GM18519 (cell line): Measurements from ENCODE around the gene SNRNP25.
A peak's percentile ranks its signal among the peaks of the same experiment; 100 is the strongest.

Experiments
- ATAC-seq: cut with Tn5 transposase; IDR thresholded peaks from one replicate; pipeline ENCODE4 v1.9.1; 2021; ENCODE audit warnings: mild to moderate bottlenecking, moderate library complexity; ENCODE audit not compliant: unreplicated experiment, low FRiP score

Gene SNRNP25

GRCh38 chr16:75580-76501 lies 22.2 kb downstream of the SNRNP25 start:
- no peak for ATAC-seq

GRCh38 chr16:76535-77272 lies 23.1 kb downstream of the SNRNP25 start:
- ATAC-seq, result no peak

GRCh38 chr16:77273-77806 lies 23.7 kb downstream of the SNRNP25 start:
- peak; percentile 15 for ATAC-seq

GRCh38 chr16:77807-78443 lies 24.3 kb downstream of the SNRNP25 start, which contains the start of gene MPG:
Gene MPG, plus strand, starts transcription at chr16:78225. Its CDS starts 85 bp downstream, at chr16:78310.
- peak; percentile 35 for ATAC-seq

- peak; percentile 19 for ATAC-seq
Measured at GRCh38 chr16:78444-79150, 25.0 kb downstream of the SNRNP25 start.

GRCh38 chr16:79151-80054 lies 25.8 kb downstream of the SNRNP25 start:
- no peak for ATAC-seq

GRCh38 chr16:83060-83603 lies 29.5 kb downstream of the SNRNP25 start:
- no peak for ATAC-seq

- no peak for ATAC-seq
Measured at GRCh38 chr16:83781-84615, 30.4 kb downstream of the SNRNP25 start.

- ATAC-seq, result no peak
Measured at GRCh38 chr16:84718-85406, 31.2 kb downstream of the SNRNP25 start.

GRCh38 chr16:85407-85782 lies 31.8 kb downstream of the SNRNP25 start:
- ATAC-seq, result no peak

GRCh38 chr16:85865-86264 lies 32.2 kb downstream of the SNRNP25 start:
- ATAC-seq, result no peak

- no peak for ATAC-seq
Measured at GRCh38 chr16:86483-86952, 32.9 kb downstream of the SNRNP25 start.

GRCh38 chr16:88613-89012 lies 35.0 kb downstream of the SNRNP25 start:
- ATAC-seq, result no peak

GRCh38 chr16:89391-90302 lies 36.0 kb downstream of the SNRNP25 start:
- no peak for ATAC-seq

GRCh38 chr16:91484-91883 lies 37.9 kb downstream of the SNRNP25 start:
- no peak for ATAC-seq
